GM23338 (cell line): ENCODE measurements around the gene OSBPL1A. TPM values are rescaled to one million over a fixed set of nuclear protein-coding genes. Genes with fewer than 3 reads are reported as not detected.
A peak's percentile ranks its signal among the peaks of the same experiment; 100 is the strongest.
"Not testable (repeated sequence)": the region's sequence is repeated elsewhere in the genome, so short reads cannot be mapped to it uniquely, and the experiment has no call there.

Experiments
- ATAC-seq: fragments of 200-7000 bp; cut with Tn5 transposase; 3 replicates; pipeline ENCODE4 v1.9.1; 2020
- DNase-seq: peaks from one replicate; pipeline ENCODE4 v3.0.0-alpha.2; 2015; ENCODE audit warnings: low spot score
- H2AFZ ChIP-seq: fragments of 200-600 bp; sonication (generic); 2 replicates; pipeline ENCODE4 v1.8.0; 2016; ENCODE audit warnings: antibody characterized with exemption, mild to moderate bottlenecking, moderate library complexity
- H3F3A ChIP-seq: fragments of 200-600 bp; sonication (generic); replicated peaks from 2 replicates; pipeline ENCODE4 v1.8.0; 2017; ENCODE audit warnings: antibody characterized with exemption, mixed run types, low read depth
- H3K27ac ChIP-seq: fragments of 200-600 bp; sonication (generic); 2 replicates; pipeline ENCODE4 v1.6.1; 2016; ENCODE audit warnings: low read depth
- H3K27me3 ChIP-seq: fragments of 200-600 bp; sonication (generic); 2 replicates; pipeline ENCODE4 v1.8.0; 2016; ENCODE audit warnings: mild to moderate bottlenecking, mixed run types, moderate library complexity; ENCODE audit not compliant: insufficient read depth
- H3K36me3 ChIP-seq: fragments of 200-600 bp; sonication (generic); 2 replicates; pipeline ENCODE4 v1.8.0; 2016; ENCODE audit warnings: mild to moderate bottlenecking; ENCODE audit not compliant: insufficient read depth
- H3K4me1 ChIP-seq: fragments of 200-600 bp; sonication (generic); 2 replicates; pipeline ENCODE4 v1.8.0; 2016; ENCODE audit warnings: mild to moderate bottlenecking, moderate library complexity; ENCODE audit not compliant: insufficient read depth
- H3K4me2 ChIP-seq: fragments of 200-600 bp; sonication (generic); 2 replicates; pipeline ENCODE4 v1.7.1; 2017; ENCODE audit warnings: mixed run types
- H3K4me3 ChIP-seq: fragments of 200-600 bp; sonication (generic); 2 replicates; pipeline ENCODE4 v1.6.1; 2016; ENCODE audit warnings: mixed run types
- H3K79me2 ChIP-seq: fragments of 200-600 bp; sonication (generic); replicated peaks from 2 replicates; pipeline ENCODE4 v1.8.0; 2017; ENCODE audit warnings: mild to moderate bottlenecking; ENCODE audit not compliant: insufficient read depth
- H3K9me2 ChIP-seq: fragments of 200-600 bp; sonication (generic); 2 replicates; pipeline ENCODE4 v1.8.0; 2017; ENCODE audit not compliant: insufficient read depth
- H4K20me1 ChIP-seq: fragments of 200-600 bp; sonication (generic); replicated peaks from 2 replicates; pipeline ENCODE4 v1.8.0; 2017; ENCODE audit warnings: mild to moderate bottlenecking; ENCODE audit not compliant: insufficient read depth
- H3K27ac Mint-ChIP-seq: 2 replicates; pipeline ENCODE4 v1.8.0; 2020; ENCODE audit warnings: inconsistent platforms, mild to moderate bottlenecking, moderate library complexity, mixed read lengths
- H3K27me3 Mint-ChIP-seq: 3 replicates; pipeline ENCODE4 v1.8.0; 2022; ENCODE audit warnings: low read depth, mild to moderate bottlenecking, moderate library complexity, mixed read lengths, inconsistent platforms; ENCODE audit not compliant: insufficient read depth, poor library complexity
- H3K36me3 Mint-ChIP-seq: 3 replicates; pipeline ENCODE4 v1.8.0; 2021; ENCODE audit warnings: low read depth, mild to moderate bottlenecking, inconsistent platforms, moderate library complexity, mixed read lengths
- H3K4me1 Mint-ChIP-seq: 3 replicates; pipeline ENCODE4 v1.8.0; 2020; ENCODE audit warnings: mild to moderate bottlenecking, inconsistent platforms, mixed read lengths
- H3K4me3 Mint-ChIP-seq: 3 replicates; pipeline ENCODE4 v1.8.0; 2021; ENCODE audit warnings: moderate library complexity, mild to moderate bottlenecking, inconsistent platforms, mixed read lengths
- H3K9me3 Mint-ChIP-seq: 3 replicates; pipeline ENCODE4 v1.8.0; 2020; ENCODE audit warnings: moderate library complexity, mild to moderate bottlenecking, inconsistent platforms, mixed read lengths
- CREB1 ChIP-seq: fragments of 250-450 bp; sonication (Bioruptor Pico); IDR thresholded peaks from 2 replicates; pipeline ENCODE4 v1.5.0; 2020; ENCODE audit warnings: low read depth, mild to moderate bottlenecking, moderate library complexity
- ETS1 ChIP-seq: IDR thresholded peaks from 2 replicates; pipeline ENCODE4 v1.6.1; 2016; ENCODE audit warnings: antibody characterized with exemption
- ZNF114 ChIP-seq: fragments of 250-450 bp; sonication (Bioruptor Pico); IDR thresholded peaks from 2 replicates; pipeline ENCODE4 v1.5.0; 2020; ENCODE audit warnings: mild to moderate bottlenecking, moderate library complexity
- ZNF462 ChIP-seq: fragments of 250-450 bp; sonication (Bioruptor Pico); IDR thresholded peaks from 2 replicates; pipeline ENCODE4 v1.5.0; 2020; ENCODE audit warnings: mild to moderate bottlenecking, moderate library complexity
- polyA plus RNA-seq: library from polyadenylated mRNA; unstranded; fragments of >200 nt; fragmentation: Nextera tagmentation; extraction: Ambion mirVana; gene quantifications from 2 replicates; pipeline ENCODE4 v1.2.1, GENCODE V29; 2016
- total RNA-seq: library from RNA; depleted of rRNA; stranded (reverse); fragments of >200 nt; shearing (Covaris generic); gene quantifications from 2 replicates; pipeline ENCODE4 v1.2.3, GENCODE V29; 2014

OSBPL1A gene
- total and polyA plus RNA-seq, 2 experiments from 2014 or later, result 55.6 to 71.4 TPM

GRCh38 chr18:24378598-24378997 is 19.0 kb downstream of the OSBPL1A start:
- Histone ChIP-seq H4K20me1 (peaks cover 3% of the 10 kb centered on the region; the same call in 1 of the 2 replicates), H3K9me2 (no peaks in the 10 kb centered on the region), H3K4me2 (peak overlapping the region; percentile 59), H3K4me1 (peaks cover 54% of the 10 kb centered on the region), H3K27me3 (no peaks in the 10 kb centered on the region), H3K36me3 (peaks cover 9% of the 10 kb centered on the region; the same call in 1 of the 2 replicates), H3F3A (peaks cover 11% of the 10 kb centered on the region; the same call in 1 of the 2 replicates), H2AFZ (no peak overlapping the region), H3K79me2 (peaks cover 42% of the 10 kb centered on the region), H3K4me3 (peak overlapping the region; percentile 29), H3K27ac (peak overlapping the region; percentile 84)
- TF ChIP-seq ZNF114 (0 out of 2 replicates have a peak, but pooled peaks have one; percentile 18), CREB1 (CRISPR knock-in tag) (peak; percentile 27; the same call in 1 of the 2 replicates), ETS1 (no peak), ZNF462 (CRISPR knock-in tag) (peak; percentile 57; the same call in 1 of the 2 replicates)
- DNase-seq (peak; percentile 65), ATAC-seq (peak; percentile 91)
- peaks cover 59% of the 10 kb centered on the region for H3K4me1 Mint-ChIP-seq
- H3K36me3 Mint-ChIP-seq, result peaks cover 33% of the 10 kb centered on the region
- H3K9me3 Mint-ChIP-seq, result no peaks in the 10 kb centered on the region
- peak overlapping the region; percentile 83 for H3K27ac Mint-ChIP-seq
- peaks cover 6% of the 10 kb centered on the region for H3K27me3 Mint-ChIP-seq
- H3K4me3 Mint-ChIP-seq, result peak overlapping the region; percentile 11; the same call in 1 of the 3 replicates

GRCh38 chr18:24376531-24376930 is 21.1 kb downstream of the OSBPL1A start:
- H2AFZ ChIP-seq, H3K27ac Mint-ChIP-seq, ATAC-seq, H3K9me2 ChIP-seq, H3K4me3 Mint-ChIP-seq, H3K9me3 Mint-ChIP-seq, DNase-seq, H4K20me1 ChIP-seq, H3K27me3 ChIP-seq, H3K36me3 ChIP-seq, H3K4me3 ChIP-seq, H3K27ac ChIP-seq, H3K4me2 ChIP-seq, H3K27me3 Mint-ChIP-seq: not testable (repeated sequence)
- Histone ChIP-seq H3F3A (peaks cover 11% of the 10 kb centered on the region; the same call in 1 of the 2 replicates), H3K79me2 (peaks cover 24% of the 10 kb centered on the region), H3K4me1 (peaks cover 70% of the 10 kb centered on the region)
- peaks cover 47% of the 10 kb centered on the region for H3K36me3 Mint-ChIP-seq
- peaks cover 71% of the 10 kb centered on the region for H3K4me1 Mint-ChIP-seq
